Measurements from ENCODE around the gene PPME1.

The PPME1 gene

GRCh38 chr11:74226907-74227306 lies 55.8 kb downstream of the PPME1 start:
- Histone ChIP-seq H3K36me3 (ENCODE audit: control insufficient read depth in 2 of 2, insufficient read depth in 1 of 2, low read length in 2 of 2) (peaks cover 0 to 26% of the 10 kb centered on the region in 2 experiments; a peak in 2 of 3 replicates), H3K27ac (ENCODE audit: extremely low read depth, low read depth, low read length) (no peak overlapping the region), H3K4me1 (ENCODE audit: control insufficient read depth, insufficient read depth, low read length) (no peaks in the 10 kb centered on the region), H3K4me3 (ENCODE audit: low read depth, low read length) (no peak overlapping the region), H3K9me3 (ENCODE audit: control insufficient read depth, insufficient read depth, low read depth, low read length) (no peaks in the 10 kb centered on the region)
- ChIA-PET CTCF (interaction anchor here (1.2 kb wide), 1 partner anchor 28 kb away, joined by 3 read pairs; no protein-coding TSS in a partner anchor), POLR2A (no interaction called here)
- no peak for TF ChIP-seq ZNF16 (tag by site-specific recombination; IDR thresholded peaks at IDR 0.05; ENCODE audit: low read depth)

- no peaks in the 10 kb centered on the region for H3K9me3 ChIP-seq (ENCODE audit: control insufficient read depth, insufficient read depth, low read depth, low read length)
- ChIA-PET POLR2A (interaction anchor here (0.6 kb wide), 1 partner anchor 260 kb away, joined by 3 read pairs; no protein-coding TSS in a partner anchor), CTCF (no interaction called here)
- TF ChIP-seq ZNF140 (tag by site-specific recombination; IDR thresholded peaks at IDR 0.05), result no peak
- TF ChIP-seq ELK4 (IDR thresholded peaks at IDR 0.05; ENCODE audit: borderline replicate concordance, low read depth, low read length), result no peak
- TF ChIP-seq TCF7L2 (IDR thresholded peaks at IDR 0.05; ENCODE audit: borderline replicate concordance, low read depth, low read length), result no peak
- no peak for TF ChIP-seq PRDM4 (tag by site-specific recombination; IDR thresholded peaks at IDR 0.05)
- TF ChIP-seq SP7 (tag by site-specific recombination; IDR thresholded peaks at IDR 0.05), result no peak
- TF ChIP-seq ZNF202 (tag by site-specific recombination; IDR thresholded peaks at IDR 0.05; ENCODE audit: borderline replicate concordance), result no peak
- no peak for TF ChIP-seq ZSCAN5A (tag by site-specific recombination; IDR thresholded peaks at IDR 0.05)
- no peak overlapping the region for H3K4me3 ChIP-seq (ENCODE audit: low read depth, low read length)
- peaks cover 5 to 49% of the 10 kb centered on the region in 2 experiments; a peak in 2 of 3 replicates for H3K36me3 ChIP-seq (ENCODE audit: control insufficient read depth in 2 of 2, insufficient read depth in 1 of 2, low read length in 2 of 2)
- H3K27ac ChIP-seq (ENCODE audit: extremely low read depth, low read depth, low read length), result no peak overlapping the region
- no peaks in the 10 kb centered on the region for H3K4me1 ChIP-seq (ENCODE audit: control insufficient read depth, insufficient read depth, low read length)
Measured at GRCh38 chr11:74232311-74232950, 61.3 kb downstream of the PPME1 start.

GRCh38 chr11:74233683-74234082 lies 62.6 kb downstream of the PPME1 start:
- no peak overlapping the region for H3K4me3 ChIP-seq (ENCODE audit: low read depth, low read length)
- H3K36me3 ChIP-seq (ENCODE audit: control insufficient read depth in 2 of 2, insufficient read depth in 1 of 2, low read length in 2 of 2), result peaks cover 5 to 62% of the 10 kb centered on the region in 2 experiments; a peak in 2 of 3 replicates
- no peak overlapping the region for H3K27ac ChIP-seq (ENCODE audit: extremely low read depth, low read depth, low read length)
- ChIA-PET CTCF (no interaction called here), POLR2A (no interaction called here)
- no peak for TF ChIP-seq ZNF776 (tag by site-specific recombination; IDR thresholded peaks at IDR 0.05; ENCODE audit: borderline replicate concordance)
- no peak for TF ChIP-seq ZNF660 (tag by site-specific recombination; IDR thresholded peaks at IDR 0.05)
- TF ChIP-seq ZNF2 (tag by site-specific recombination; IDR thresholded peaks at IDR 0.05), result no peak
- TF ChIP-seq ZNF138 (tag by site-specific recombination; IDR thresholded peaks at IDR 0.05; ENCODE audit: borderline replicate concordance), result no peak
- TF ChIP-seq ZNF704 (tag by site-specific recombination; IDR thresholded peaks at IDR 0.05), result no peak
- TF ChIP-seq ZNF132 (tag by site-specific recombination; IDR thresholded peaks at IDR 0.05; ENCODE audit: borderline replicate concordance), result no peak
- no peaks in the 10 kb centered on the region for H3K9me3 ChIP-seq (ENCODE audit: control insufficient read depth, insufficient read depth, low read depth, low read length)
- no peaks in the 10 kb centered on the region for H3K4me1 ChIP-seq (ENCODE audit: control insufficient read depth, insufficient read depth, low read length)
